IMR-90 (cell line): Measurements from ENCODE around the gene TMEM247. TPM values are rescaled to one million over a fixed set of nuclear protein-coding genes. Genes with fewer than 3 reads are reported as not detected.

Experiments used
- ATAC-seq: fragments of 200-7000 bp; cut with Tn5 transposase; 2 replicates; pipeline ENCODE4 v1.9.1; 2020; ENCODE audit warnings: low read depth, mild to moderate bottlenecking, moderate library complexity
- BruUV-seq: library from RNA; stranded (reverse); fragments of 400-500 nt; replicated peaks from 2 replicates; lab custom pipeline; 2021; lab: Mats Ljungman, UMichigan
- CTCF ChIA-PET: fragments of 300-600 bp; formaldehyde crosslinking; extraction: SDS; loops from one replicate; lab custom pipeline; 2021; ENCODE audit warnings: antibody characterized with exemption; lab: Yijun Ruan, JAX
- POLR2A ChIA-PET: fragments of 300-600 bp; sonication (Branson Sonifier 250); formaldehyde crosslinking; loops from one replicate; lab custom pipeline; 2022; ENCODE audit warnings: antibody characterized with exemption; ENCODE audit not compliant: unreplicated experiment; lab: Charles Lee
- DNase-seq: peaks from one replicate; pipeline ENCODE4 v3.0.0; 2013
- H2AFZ ChIP-seq: replicated peaks from 2 replicates; pipeline ENCODE3; 2013; ENCODE audit warnings: low read length, mild to moderate bottlenecking; ENCODE audit not compliant: poor library complexity
- H2AK5ac ChIP-seq: 2 replicates; pipeline ENCODE4 v1.6.1; 2013; ENCODE audit warnings: low read depth, low read length, inconsistent platforms
- H2AK9ac ChIP-seq: replicated peaks from 2 replicates; pipeline ENCODE3; 2013; ENCODE audit warnings: mild to moderate bottlenecking, low read depth, low read length, moderate library complexity; ENCODE audit not compliant: poor library complexity
- H2BK120ac ChIP-seq: 2 replicates; pipeline ENCODE4 v1.6.1; 2013; ENCODE audit warnings: low read depth, low read length, inconsistent platforms
- H2BK15ac ChIP-seq: 3 replicates; pipeline ENCODE4 v1.6.1; 2013; ENCODE audit warnings: low read depth, low read length, inconsistent platforms
- H2BK20ac ChIP-seq: 2 replicates; pipeline ENCODE4 v1.6.1; 2013; ENCODE audit warnings: low read depth, mild to moderate bottlenecking, inconsistent platforms, low read length, moderate library complexity
- H2BK5ac ChIP-seq: 2 replicates; pipeline ENCODE4 v1.6.1; 2013; ENCODE audit warnings: mild to moderate bottlenecking, low read depth, low read length, inconsistent platforms; ENCODE audit not compliant: poor library complexity, severe bottlenecking
- H3K14ac ChIP-seq: replicated peaks from 2 replicates; pipeline ENCODE4 v1.6.1; 2013; ENCODE audit warnings: low read depth, low read length, inconsistent platforms
- H3K18ac ChIP-seq: 2 replicates; pipeline ENCODE4 v1.6.1; 2013; ENCODE audit warnings: low read depth, low read length, control low read depth
- H3K23ac ChIP-seq: 2 replicates; pipeline ENCODE4 v1.6.1; 2013; ENCODE audit warnings: low read depth, low read length, inconsistent platforms
- H3K27ac ChIP-seq: 2 replicates; pipeline ENCODE4 v1.5.1; 2013; ENCODE audit warnings: mild to moderate bottlenecking, control low read depth, low read length; ENCODE audit not compliant: insufficient read depth
- H3K27me3 ChIP-seq: 2 replicates; pipeline ENCODE4 v1.6.1; 2013; ENCODE audit warnings: low read length; ENCODE audit not compliant: control insufficient read depth, insufficient read depth
- H3K36me3 ChIP-seq: 2 replicates; pipeline ENCODE4 v1.6.1; 2013; ENCODE audit warnings: low read length, mixed read lengths; ENCODE audit not compliant: control insufficient read depth, insufficient read depth
- H3K4ac ChIP-seq: 2 replicates; pipeline ENCODE4 v1.6.1; 2013; ENCODE audit warnings: low read depth, low read length, inconsistent platforms
- H3K4me1 ChIP-seq: 2 replicates; pipeline ENCODE4 v1.6.1; 2013; ENCODE audit warnings: low read length, mixed read lengths; ENCODE audit not compliant: control insufficient read depth, insufficient read depth
- H3K4me2 ChIP-seq: 2 replicates; pipeline ENCODE4 v1.6.1; 2013; ENCODE audit warnings: low read depth, mild to moderate bottlenecking, control low read depth, low read length, moderate library complexity
- H3K4me3 ChIP-seq: 2 replicates; pipeline ENCODE4 v1.5.1; 2013; ENCODE audit warnings: low read depth, mild to moderate bottlenecking, control low read depth, low read length, moderate library complexity; ENCODE audit not compliant: insufficient read depth
- H3K56ac ChIP-seq: 2 replicates; pipeline ENCODE4 v1.6.1; 2013; ENCODE audit warnings: low read length, inconsistent platforms; ENCODE audit not compliant: insufficient read depth; ENCODE audit errors: extremely low read depth
- H3K79me1 ChIP-seq, 2 experiments: 2 replicates each; pipeline ENCODE4 v1.6.1; 2013; ENCODE audit warnings: low read length in 2 of 2, inconsistent platforms in 1 of 2, low read depth in 1 of 2
- H3K9ac ChIP-seq: 2 replicates; pipeline ENCODE4 v1.6.1; 2013; ENCODE audit warnings: low read depth, low read length, control low read depth
- H3K9me1 ChIP-seq: 2 replicates; pipeline ENCODE4 v1.6.1; 2013; ENCODE audit warnings: low read length, inconsistent platforms; ENCODE audit not compliant: insufficient read depth
- H3K9me3 ChIP-seq: 2 replicates; pipeline ENCODE4 v1.6.1; 2013; ENCODE audit warnings: low read length; ENCODE audit not compliant: control insufficient read depth, insufficient read depth
- H4K20me1 ChIP-seq: 2 replicates; pipeline ENCODE4 v1.6.1; 2013; ENCODE audit warnings: low read length, inconsistent platforms; ENCODE audit not compliant: insufficient read depth
- H4K5ac ChIP-seq: 2 replicates; pipeline ENCODE4 v1.6.1; 2013; ENCODE audit warnings: mild to moderate bottlenecking, low read depth, low read length, control low read depth
- H4K8ac ChIP-seq, 2 experiments: 2 replicates each; pipeline ENCODE4 v1.6.1; 2013; ENCODE audit warnings: low read depth in 2 of 2, low read length in 2 of 2, control low read depth in 1 of 2, inconsistent platforms in 1 of 2
- H4K91ac ChIP-seq: 2 replicates; pipeline ENCODE4 v1.6.1; 2013; ENCODE audit warnings: low read depth, low read length, inconsistent platforms; ENCODE audit not compliant: insufficient read depth
- BHLHE40 ChIP-seq: fragments of 150-350 bp; IDR thresholded peaks from 2 replicates; pipeline ENCODE4 v1.6.1; 2016; ENCODE audit warnings: mild to moderate bottlenecking, low read depth, low read length
- CEBPB ChIP-seq: IDR thresholded peaks from 2 replicates; pipeline ENCODE4 v1.6.1; 2012; ENCODE audit warnings: low read depth, low read length, improper control_type of control experiment
- NFE2L2 ChIP-seq: fragments of 150-350 bp; IDR thresholded peaks from 2 replicates; pipeline ENCODE4 v1.6.1; 2016; ENCODE audit warnings: low read depth, mild to moderate bottlenecking, low read length
- USF2 ChIP-seq: fragments of 150-350 bp; IDR thresholded peaks from 2 replicates; pipeline ENCODE4 v1.6.1; 2017; ENCODE audit warnings: mild to moderate bottlenecking, antibody characterized with exemption, low read length, low read depth
- WGBS, 2 experiments: methylation state at CpG; one replicate each; pipeline versions ENCODE4 v1.1.5 to v1.1.7; 2013; ENCODE audit warnings: missing lambda C conversion rate in 2 of 2; ENCODE audit not compliant: insufficient read length in 1 of 2; ENCODE audit errors: extremely low coverage in 2 of 2; 5-methylcytosine and 5-hydroxymethylcytosine counted together
- dilution Hi-C: fragments of 300-500 bp; cut with HindIII; formaldehyde crosslinking; loops from one replicate; pipeline ENCODE4 v1.14.3; 2018; ENCODE audit warnings: low sequenced_read_pairs; ENCODE audit not compliant: unreplicated experiment
- in situ Hi-C: fragments of 300-500 bp; cut with MboI; formaldehyde crosslinking; loops from 3 replicates; pipeline ENCODE4 v1.14.3; 2019; ENCODE audit warnings: low sequenced_read_pairs, inconsistent platforms, mixed read lengths
- intact Hi-C: fragments of 100-400 bp; cut with micrococcal nuclease; formaldehyde crosslinking; loops from 2 replicates; pipeline ENCODE4 v1.10.0; 2022
- polyA plus RNA-seq, 3 experiments: library from polyadenylated mRNA; depleted of rRNA; stranded (reverse); fragments of >200 nt; gene quantifications; 2 replicates each; pipeline ENCODE4 v1.2.3, GENCODE V29; 2012; ENCODE audit warnings: low replicate concordance in 1 of 3
- total RNA-seq: library from RNA; depleted of rRNA; stranded (reverse); fragments of >200 nt; gene quantifications from 2 replicates; pipeline ENCODE4 v1.2.3, GENCODE V29; 2012

The TMEM247 gene
- total and polyA plus RNA-seq, 2 of the 4 experiments (the other 2 are of a cell fraction), result not detected

- Histone ChIP-seq H3K4ac (peak overlapping the region; percentile 56; the same call in 1 of the 2 replicates), H2AFZ (peak overlapping the region; percentile 58), H3K9me3 (no peaks in the 10 kb centered on the region), H3K4me3 (no peak overlapping the region), H3K4me2 (no peak overlapping the region), H2AK9ac (no peak overlapping the region), H3K18ac (peak overlapping the region; percentile 76), H3K56ac (no peak overlapping the region), H3K79me1 (no peaks in the 10 kb centered on the region; a peak in 1 of 4 replicates), H3K23ac (no peak overlapping the region), H3K27ac (peak overlapping the region; percentile 13; the same call in 1 of the 2 replicates), H4K8ac (peak overlapping the region in 1 of 2 experiments; percentile 63; a peak in 1 of 4 replicates), H4K91ac (peak overlapping the region; percentile 49; the same call in 1 of the 2 replicates), H2BK15ac (peak overlapping the region; percentile 69; the same call in 1 of the 3 replicates), H3K14ac (peak overlapping the region; percentile 63; the same call in 1 of the 2 replicates), H4K20me1 (no peaks in the 10 kb centered on the region), H3K9ac (no peak overlapping the region), H2BK20ac (peak overlapping the region; percentile 83), H2AK5ac (peak overlapping the region; percentile 88; the same call in 1 of the 2 replicates), H3K9me1 (peaks cover 8% of the 10 kb centered on the region; the same call in 1 of the 2 replicates), H3K36me3 (no peaks in the 10 kb centered on the region), H3K27me3 (no peaks in the 10 kb centered on the region), H2BK5ac (peak overlapping the region; percentile 50), H3K4me1 (peaks cover 22% of the 10 kb centered on the region), H4K5ac (peak overlapping the region; percentile 54), H2BK120ac (peak overlapping the region; percentile 74; the same call in 1 of the 2 replicates)
- intact Hi-C loops (loop anchor here (2.0 kb wide), 1 partner anchor 15 kb away; no protein-coding TSS in a partner anchor), dilution Hi-C loops (no loop called here), in situ Hi-C loops (no loop called here)
- peak; percentile 83 for TF ChIP-seq CEBPB
- peak; percentile 16; the same call in 1 of the 2 replicates for TF ChIP-seq NFE2L2
- peak; percentile 51; the same call in 1 of the 2 replicates for TF ChIP-seq USF2
- no peak for TF ChIP-seq BHLHE40
- ChIA-PET CTCF (interaction anchor here (0.5 kb wide), 1 partner anchor 23 kb away, joined by 4 read pairs; no protein-coding TSS in a partner anchor), POLR2A (no interaction called here)
- 100% methylated on average over 1 of the region's 5 CpGs; no CpG with 5 or more reads in 1 of the 2 experiments for WGBS, 2 experiments
- BruUV-seq, result no TSS peak
- ATAC-seq (no peak), DNase-seq (peak; percentile 70)
Measured at GRCh38 chr2:46431481-46432235, 47.7 kb upstream of the TMEM247 start.
